Cerebellar cortex (tissue), 1 donor: ENCODE measurements around the gene MAPT.

Experiments
- DNase-seq: peaks from one replicate; pipeline ENCODE4 v3.0.0-alpha.2; 2015; ENCODE audit warnings: low spot score

MAPT gene

GRCh38 chr17:46028981-46029565 is 134.7 kb downstream of the MAPT start:
- DNase-seq: no peak

- no peak for DNase-seq
Measured at GRCh38 chr17:46029627-46030026, 135.3 kb downstream of the MAPT start.

DNA sequence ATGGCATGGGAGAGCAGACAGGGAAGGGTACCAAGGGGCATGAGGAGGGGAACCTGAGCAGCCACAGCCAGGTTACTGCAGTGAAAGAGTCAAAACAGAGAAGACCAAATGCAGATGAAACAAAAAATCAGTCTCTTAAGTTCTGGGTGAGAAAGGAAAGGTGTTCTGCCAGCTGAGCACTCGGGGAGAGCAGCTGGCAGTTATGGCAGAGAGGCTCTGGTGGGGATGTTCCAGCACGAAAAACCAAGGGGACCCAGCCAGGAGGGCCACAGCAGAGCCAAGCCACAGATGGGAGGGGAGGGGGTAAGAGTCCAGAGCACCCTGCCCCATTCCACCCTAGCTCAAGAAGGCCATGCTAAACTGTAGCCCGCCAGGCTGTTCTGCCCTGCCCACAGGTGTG is 136.4 kb downstream of the MAPT start:
- DNase-seq: no peak

- DNase-seq: no peak
Measured at GRCh38 chr17:46031440-46031839, 137.1 kb downstream of the MAPT start.

- no peak for DNase-seq
Measured at GRCh38 chr17:46031920-46032319, 137.6 kb downstream of the MAPT start.

GRCh38 chr17:46032909-46033308 is 138.6 kb downstream of the MAPT start:
- no peak for DNase-seq

DNA sequence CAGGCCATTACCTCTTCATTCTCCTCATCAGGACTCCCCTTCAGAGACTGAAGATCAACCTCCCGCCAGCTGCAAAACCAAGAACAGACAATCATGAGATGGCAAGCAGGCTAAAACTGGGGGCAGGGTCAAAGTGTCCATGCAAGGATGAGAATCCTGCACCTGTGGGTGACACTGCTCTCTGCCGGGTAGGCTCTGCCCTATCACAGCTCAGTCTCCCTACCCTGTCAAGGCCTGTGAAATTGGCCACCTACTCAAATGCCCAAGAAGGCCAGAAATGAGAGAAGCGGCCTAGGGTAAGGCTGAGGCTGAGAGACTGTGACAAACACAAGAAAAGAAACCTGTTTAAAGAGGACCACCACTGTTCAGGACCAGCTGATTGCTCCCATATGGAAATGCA is 139.0 kb downstream of the MAPT start:
- no peak for DNase-seq

GRCh38 chr17:46035112-46035818 is 140.9 kb downstream of the MAPT start:
- no peak for DNase-seq

DNA sequence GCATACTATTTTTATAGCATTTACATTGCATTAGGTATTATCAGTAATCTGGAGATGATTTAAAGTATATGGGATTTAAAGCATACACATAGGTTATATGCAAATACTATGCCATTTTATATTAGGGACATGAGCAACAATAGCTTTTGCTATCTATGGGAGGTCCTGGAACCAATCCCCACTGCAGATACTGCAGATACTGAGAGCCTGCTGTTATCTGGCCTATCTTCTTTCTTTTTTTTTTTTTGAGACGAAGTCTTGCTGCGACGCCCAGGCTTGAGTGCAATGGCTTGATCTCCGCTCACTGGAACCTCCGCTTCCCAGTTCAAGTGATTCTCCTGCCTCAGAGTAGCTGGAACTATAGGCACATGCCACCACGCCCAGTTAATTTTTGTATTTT is 142.1 kb downstream of the MAPT start:
- peak; percentile 78 for DNase-seq

DNA sequence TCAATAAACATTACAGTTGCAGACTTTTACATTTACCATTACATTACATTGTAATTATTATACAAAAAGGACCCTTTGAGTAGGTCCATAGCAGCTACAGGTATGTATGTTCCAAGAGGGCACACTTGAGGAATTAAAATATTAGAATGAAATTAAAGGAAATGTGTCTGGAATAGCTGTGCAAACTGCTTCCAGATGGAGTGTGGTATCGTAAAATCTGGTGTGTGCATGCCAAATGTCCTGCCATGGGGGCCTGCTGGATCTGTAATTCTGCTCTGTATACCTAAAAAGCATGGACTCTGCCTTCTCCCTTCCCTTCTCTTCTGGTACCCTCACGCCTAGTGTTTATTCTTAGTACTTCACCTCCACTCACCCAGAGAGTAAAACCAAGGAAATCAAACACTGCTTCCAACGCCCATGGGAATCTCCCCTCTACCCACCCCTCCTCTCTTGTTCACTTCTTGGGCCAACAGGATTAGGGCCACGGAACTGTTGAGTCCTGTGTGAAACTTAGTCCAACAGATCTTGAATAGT is 143.4 kb downstream of the MAPT start:
- DNase-seq: no peak

- no peak for DNase-seq
Measured at GRCh38 chr17:46038414-46038813, 144.1 kb downstream of the MAPT start.

DNA sequence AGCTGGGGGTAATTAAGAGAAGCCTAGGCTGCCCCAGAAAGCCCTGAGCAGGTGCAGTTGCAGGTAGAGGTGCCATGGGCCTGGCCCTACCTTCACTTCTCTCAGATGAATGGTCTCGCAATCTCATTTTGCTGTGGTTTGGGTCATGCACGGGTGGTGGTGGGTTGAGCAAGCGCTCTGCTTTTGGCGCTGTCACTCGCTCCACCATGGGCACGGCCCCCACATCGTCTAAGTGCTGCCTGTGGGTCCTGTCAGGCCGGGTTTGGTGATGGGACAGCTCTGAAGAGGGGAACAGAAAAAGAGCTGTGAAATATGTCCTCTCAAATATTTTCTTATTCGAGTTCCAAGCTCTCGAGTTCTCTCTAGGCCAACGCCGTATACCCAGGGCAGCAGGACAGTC is 144.6 kb downstream of the MAPT start:
- no peak for DNase-seq

- DNase-seq: no peak
Measured at GRCh38 chr17:46039592-46040186, 145.3 kb downstream of the MAPT start.

DNA sequence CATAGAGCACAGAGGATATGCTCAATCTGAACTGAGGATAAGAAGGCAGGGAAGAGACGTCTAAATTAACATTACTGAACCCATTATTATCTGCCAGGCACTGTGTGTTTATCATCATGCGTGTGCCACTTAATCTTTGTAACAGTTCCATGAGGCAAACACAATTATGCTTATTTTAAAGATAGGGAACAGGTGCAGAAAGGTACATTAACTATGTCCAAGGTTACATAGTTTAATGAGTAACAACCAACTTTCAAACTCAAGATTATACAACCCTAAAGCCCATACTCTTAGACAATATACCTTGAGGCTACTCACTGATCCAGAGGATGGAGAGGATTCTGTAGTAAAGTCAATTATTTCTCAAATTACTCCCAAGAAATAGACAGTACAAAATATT is 147.9 kb downstream of the MAPT start:
- no peak for DNase-seq

- DNase-seq: no peak
Measured at GRCh38 chr17:46042925-46043324, 148.6 kb downstream of the MAPT start.

DNA sequence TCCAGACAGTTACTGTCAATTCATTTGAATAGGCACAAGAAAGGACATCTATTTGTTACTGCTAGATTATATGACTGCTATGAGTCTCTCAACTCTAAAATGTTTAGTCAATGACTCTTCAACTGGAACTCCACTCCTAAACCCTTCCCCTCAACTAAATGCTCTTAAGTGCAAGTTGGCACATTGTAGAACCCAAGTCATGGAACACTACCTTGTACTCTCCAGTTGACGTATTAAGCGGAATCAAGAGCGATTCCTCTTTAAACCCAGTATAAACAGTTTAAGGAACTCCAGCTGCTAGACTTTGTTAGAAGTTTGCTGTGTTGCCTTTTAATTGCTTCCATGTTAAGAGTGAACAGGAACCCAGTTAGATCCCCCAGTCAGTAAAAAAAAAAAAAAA is 149.3 kb downstream of the MAPT start:
- no peak for DNase-seq

DNA sequence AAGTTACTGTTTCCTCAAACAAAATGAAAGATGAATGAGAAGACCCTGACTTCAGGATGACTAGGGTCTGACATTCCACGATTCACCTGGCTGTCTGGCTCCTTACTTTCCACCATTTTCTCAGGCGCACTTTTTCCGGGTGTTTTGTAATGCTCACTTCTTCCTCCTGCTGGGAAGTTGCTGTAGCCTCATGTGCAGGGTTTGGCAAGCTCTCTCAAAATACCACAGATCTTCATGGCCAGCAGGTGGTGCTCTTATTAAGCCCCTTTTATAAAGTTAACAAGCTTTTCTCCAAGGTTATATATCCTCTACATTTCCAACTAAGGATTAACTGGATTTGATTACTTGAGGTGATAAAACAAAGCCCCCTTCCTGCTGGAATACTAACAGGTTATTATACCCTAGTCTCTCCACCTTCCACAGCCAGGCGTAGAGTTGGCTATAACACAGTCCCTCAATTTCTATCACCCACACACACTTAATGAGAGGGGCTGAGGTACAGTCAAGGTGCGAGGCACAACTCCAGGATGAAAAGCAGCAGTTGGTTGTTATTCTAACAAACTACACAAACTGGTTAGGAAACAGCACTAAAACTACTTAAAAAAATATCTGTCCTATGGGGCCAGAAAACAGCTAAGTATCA is 150.1 kb downstream of the MAPT start:
- DNase-seq: peak; percentile 90

DNA sequence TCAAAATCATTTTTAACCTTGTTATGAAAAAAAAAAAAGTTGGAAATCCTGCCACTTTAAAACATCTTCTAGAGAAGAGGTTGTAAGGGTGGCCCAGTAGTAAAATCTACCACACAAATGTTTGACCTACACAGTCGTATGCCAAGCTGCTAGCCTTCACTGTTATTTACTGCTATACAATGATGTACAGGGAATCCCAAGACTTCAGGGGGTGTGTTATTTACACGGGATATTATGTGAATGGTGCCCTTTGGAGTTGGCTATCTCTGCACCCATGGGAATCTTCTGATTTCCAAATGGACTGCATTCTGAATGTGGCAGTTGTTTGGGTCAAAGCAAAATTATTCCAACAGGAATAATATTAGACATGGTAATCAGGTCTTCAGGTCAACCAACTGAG is 150.6 kb downstream of the MAPT start:
- DNase-seq: no peak

- no peak for DNase-seq
Measured at GRCh38 chr17:46045639-46046038, 151.3 kb downstream of the MAPT start.

- DNase-seq: no peak
Measured at GRCh38 chr17:46046957-46047356, 152.6 kb downstream of the MAPT start.

- DNase-seq: no peak
Measured at GRCh38 chr17:46047398-46047797, 153.0 kb downstream of the MAPT start.

DNA sequence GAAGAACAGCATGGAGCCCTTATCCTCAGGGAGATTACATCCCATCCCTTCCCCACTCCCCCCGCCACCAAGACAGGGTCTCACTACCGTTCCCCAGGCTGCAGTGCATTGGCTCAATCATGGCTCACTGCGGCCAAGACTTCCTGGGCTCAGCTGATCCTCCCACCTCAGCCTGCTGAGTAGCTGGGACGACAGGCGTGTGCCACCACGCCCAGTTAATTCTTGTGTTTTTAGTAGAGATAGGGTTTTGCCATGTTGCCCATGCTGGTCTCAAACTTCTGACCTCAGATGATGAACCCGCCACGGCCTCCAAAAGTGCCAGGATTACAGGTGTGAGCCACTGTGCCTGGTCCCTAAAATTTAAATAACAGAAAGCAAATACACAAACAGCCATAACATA is 153.5 kb downstream of the MAPT start:
- DNase-seq: no peak

- no peak for DNase-seq
Measured at GRCh38 chr17:46049656-46050055, 155.3 kb downstream of the MAPT start.
